ENCODE measurements around the gene PLEKHA6. TPM values are rescaled to one million over a fixed set of nuclear protein-coding genes. Genes with fewer than 3 reads are reported as not detected.

The PLEKHA6 gene
- total RNA-seq, 2 experiments from 2014 or later = not detected

GRCh38 chr1:204278251-204278650, 81.5 kb downstream of the PLEKHA6 start:
- ChIA-PET POLR2A (no interaction called here), CTCF (interaction anchor here (1.0 kb wide), 1 partner anchor 45 kb away, joined by 3 read pairs; no protein-coding TSS in a partner anchor)
- H3K4me3 Mint-ChIP-seq = no peak overlapping the region
- H3K4me1 Mint-ChIP-seq = no peaks in the 10 kb centered on the region
- no peaks in the 10 kb centered on the region for H3K36me3 Mint-ChIP-seq (ENCODE audit: low read depth)
- no peak for DNase-seq
- H3K27ac Mint-ChIP-seq = no peak overlapping the region
- peaks cover 24% of the 10 kb centered on the region for H3K27me3 Mint-ChIP-seq
- no peaks in the 10 kb centered on the region for H3K9me3 Mint-ChIP-seq

GRCh38 chr1:204277563-204278219, 82.0 kb downstream of the PLEKHA6 start:
- H3K27me3 Mint-ChIP-seq = peaks cover 24% of the 10 kb centered on the region
- DNase-seq = no peak
- H3K27ac Mint-ChIP-seq = no peak overlapping the region
- ChIA-PET POLR2A (no interaction called here), CTCF (interaction anchor here (1.1 to 1.4 kb wide), 2 partner anchors 23 to 41 kb away, joined by 3 to 4 read pairs; no protein-coding TSS in a partner anchor)
- H3K9me3 Mint-ChIP-seq = no peaks in the 10 kb centered on the region
- no peaks in the 10 kb centered on the region for H3K4me1 Mint-ChIP-seq
- no peak overlapping the region for H3K4me3 Mint-ChIP-seq
- H3K36me3 Mint-ChIP-seq (ENCODE audit: low read depth) = no peaks in the 10 kb centered on the region

- CTCF ChIA-PET = interaction anchor here (0.5 kb wide), 1 partner anchor 126 kb away, joined by 5 read pairs; no protein-coding TSS in a partner anchor
- Mint-ChIP-seq H3K27me3 (peaks cover 17% of the 10 kb centered on the region), H3K9me3 (no peaks in the 10 kb centered on the region), H3K4me1 (no peaks in the 10 kb centered on the region), H3K36me3 (ENCODE audit: low read depth) (no peaks in the 10 kb centered on the region), H3K27ac (peak overlapping the region; percentile 6), H3K4me3 (no peak overlapping the region)
- POLR2A ChIA-PET = no interaction called here
- DNase-seq = no peak
Measured at GRCh38 chr1:204275695-204276370, 83.9 kb downstream of the PLEKHA6 start.

DNA sequence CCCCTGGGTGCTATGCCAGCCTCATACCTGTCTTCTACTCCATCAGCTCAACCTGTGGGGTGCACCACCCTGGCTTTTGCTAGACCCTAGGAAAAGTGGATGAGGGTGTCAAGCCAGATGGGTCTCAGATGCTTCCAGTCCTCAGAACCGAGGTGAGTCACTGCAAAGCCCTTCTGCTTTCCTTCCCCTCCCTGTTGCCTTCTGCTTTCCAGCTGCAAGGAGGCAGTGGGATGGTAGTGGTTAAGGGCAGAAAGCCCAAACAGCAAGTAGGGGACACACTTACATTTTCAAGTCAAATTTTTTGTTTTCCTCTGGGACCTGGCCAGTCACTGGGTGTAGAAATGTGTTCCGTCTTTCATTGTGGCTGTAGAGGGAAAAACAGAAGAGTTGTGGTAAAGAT, 85.3 kb downstream of the PLEKHA6 start:
- no peak for DNase-seq
- Mint-ChIP-seq H3K4me1 (no peaks in the 10 kb centered on the region), H3K27ac (no peak overlapping the region), H3K36me3 (ENCODE audit: low read depth) (no peaks in the 10 kb centered on the region), H3K27me3 (peaks cover 4% of the 10 kb centered on the region), H3K4me3 (no peak overlapping the region), H3K9me3 (no peaks in the 10 kb centered on the region)
- ChIA-PET CTCF (no interaction called here), POLR2A (no interaction called here)

DNA sequence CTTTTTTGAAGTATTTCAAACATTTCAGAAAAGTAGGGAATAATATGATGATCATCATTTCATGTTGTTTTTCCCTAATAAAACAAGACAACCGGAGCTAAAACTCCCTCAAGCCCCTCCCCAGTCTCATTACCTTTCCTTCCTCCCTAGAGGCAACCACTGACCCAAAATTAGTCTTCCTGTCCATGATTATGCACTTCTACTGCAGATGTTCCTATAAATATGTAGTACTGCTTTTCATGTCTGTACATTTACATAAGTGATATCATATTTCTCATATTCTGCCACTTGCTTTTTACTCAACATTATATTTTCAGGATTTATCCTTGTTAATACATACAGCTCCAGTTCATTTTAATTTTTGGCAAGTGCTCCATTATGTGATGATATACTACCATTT, 87.2 kb downstream of the PLEKHA6 start:
- CTCF ChIA-PET = interaction anchor here (0.6 kb wide), 1 partner anchor 391 kb away, joined by 3 read pairs; no protein-coding TSS in a partner anchor
- no peaks in the 10 kb centered on the region for H3K9me3 Mint-ChIP-seq
- no peaks in the 10 kb centered on the region for H3K36me3 Mint-ChIP-seq (ENCODE audit: low read depth)
- POLR2A ChIA-PET = no interaction called here
- H3K27ac Mint-ChIP-seq = no peak overlapping the region
- H3K4me1 Mint-ChIP-seq = no peaks in the 10 kb centered on the region
- no peak overlapping the region for H3K4me3 Mint-ChIP-seq
- H3K27me3 Mint-ChIP-seq = peaks cover 3% of the 10 kb centered on the region
- no peak for DNase-seq

GRCh38 chr1:204271970-204272369, 87.8 kb downstream of the PLEKHA6 start:
- H3K27ac Mint-ChIP-seq = no peak overlapping the region
- no peaks in the 10 kb centered on the region for H3K4me1 Mint-ChIP-seq
- CTCF ChIA-PET = interaction anchor here (0.6 kb wide), 1 partner anchor 391 kb away, joined by 3 read pairs; no protein-coding TSS in a partner anchor
- no peak for DNase-seq
- peaks cover 3% of the 10 kb centered on the region for H3K27me3 Mint-ChIP-seq
- no peaks in the 10 kb centered on the region for H3K36me3 Mint-ChIP-seq (ENCODE audit: low read depth)
- POLR2A ChIA-PET = no interaction called here
- H3K4me3 Mint-ChIP-seq = no peak overlapping the region
- H3K9me3 Mint-ChIP-seq = no peaks in the 10 kb centered on the region

DNA sequence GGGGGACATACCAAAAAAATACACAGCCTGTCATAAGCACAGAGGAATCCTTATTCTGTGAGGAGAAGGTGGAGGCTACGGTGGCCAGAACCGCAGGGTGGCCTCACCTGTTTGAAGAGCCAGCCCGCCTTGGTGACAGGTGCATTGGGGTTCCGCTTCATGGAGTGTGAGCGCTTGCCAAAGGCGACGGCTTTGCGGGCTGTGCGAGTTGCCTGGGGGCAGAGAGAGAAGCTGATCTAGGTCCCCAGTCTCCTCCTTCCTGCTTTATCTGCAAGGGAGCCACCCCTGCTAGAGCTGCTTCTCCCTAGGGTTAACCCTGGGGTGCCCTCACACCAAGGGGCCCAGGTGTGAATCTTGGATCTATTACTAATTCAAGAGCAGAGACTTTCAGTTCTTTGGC, 91.6 kb downstream of the PLEKHA6 start:
- CTCF ChIA-PET = interaction anchor here (1.1 kb wide), 1 partner anchor 9 kb away, joined by 3 read pairs; no protein-coding TSS in a partner anchor
- Mint-ChIP-seq H3K27ac (no peak overlapping the region), H3K36me3 (ENCODE audit: low read depth) (no peaks in the 10 kb centered on the region), H3K9me3 (no peaks in the 10 kb centered on the region), H3K4me3 (no peak overlapping the region), H3K4me1 (no peaks in the 10 kb centered on the region), H3K27me3 (peaks cover 3% of the 10 kb centered on the region)
- no peak for DNase-seq
- POLR2A ChIA-PET = no interaction called here

DNA sequence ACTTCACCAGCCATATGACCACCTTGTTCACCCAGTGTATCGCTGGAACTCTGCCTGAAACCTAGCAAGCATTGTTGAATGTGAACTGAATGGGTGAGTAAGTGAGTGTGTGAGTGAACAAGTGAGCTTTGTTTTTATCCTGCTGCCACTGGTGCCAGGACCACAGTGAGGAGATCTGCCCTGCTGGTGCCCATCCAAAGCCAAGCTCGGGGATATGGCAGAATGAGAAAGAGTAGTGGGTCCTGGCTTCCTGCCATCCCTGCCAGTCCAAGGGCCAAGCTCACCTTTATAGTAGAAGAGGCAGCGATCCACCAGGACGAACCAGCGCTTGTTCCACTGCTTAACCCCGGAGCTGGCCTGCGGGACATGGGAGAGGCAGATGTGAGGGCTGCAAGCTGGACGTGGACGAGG, 92.5 kb downstream of the PLEKHA6 start:
- CTCF ChIA-PET = interaction anchor here (0.8 to 1.1 kb wide), 2 partner anchors 8 to 96 kb away, joined by 3 read pairs; no protein-coding TSS in a partner anchor
- Mint-ChIP-seq H3K4me3 (no peak overlapping the region), H3K36me3 (ENCODE audit: low read depth) (no peaks in the 10 kb centered on the region), H3K9me3 (no peaks in the 10 kb centered on the region), H3K4me1 (no peaks in the 10 kb centered on the region), H3K27ac (no peak overlapping the region), H3K27me3 (peaks cover 3% of the 10 kb centered on the region)
- no peak for DNase-seq
- POLR2A ChIA-PET = no interaction called here

DNA sequence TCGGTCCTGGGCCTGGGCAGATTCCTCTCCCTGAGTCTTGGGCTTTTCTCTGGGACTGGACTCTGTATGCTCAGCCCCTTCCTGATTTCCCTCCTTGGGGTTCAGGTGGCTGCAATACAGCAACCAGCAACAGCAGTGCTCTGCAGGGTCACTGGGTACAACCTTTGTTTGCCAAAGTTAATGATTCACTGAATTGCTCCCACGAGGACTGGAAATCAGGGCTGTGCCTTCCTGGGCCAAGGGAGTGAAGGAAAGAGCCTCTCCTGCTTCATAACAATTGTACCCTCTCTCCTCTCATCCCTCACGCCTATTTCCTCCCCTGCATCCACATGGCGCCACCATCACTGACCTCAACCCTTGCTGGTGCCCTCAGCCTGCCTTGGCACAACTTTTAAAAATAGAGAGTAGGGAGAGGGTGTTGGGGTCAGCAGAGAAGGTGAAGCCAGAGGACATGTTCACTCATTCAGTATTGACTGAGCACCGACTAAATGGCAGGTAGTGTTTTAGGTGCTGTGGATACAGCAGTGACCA, 93.2 kb downstream of the PLEKHA6 start:
- no peak overlapping the region for H3K4me3 Mint-ChIP-seq
- peaks cover 3% of the 10 kb centered on the region for H3K27me3 Mint-ChIP-seq
- H3K4me1 Mint-ChIP-seq = no peaks in the 10 kb centered on the region
- H3K27ac Mint-ChIP-seq = no peak overlapping the region
- H3K36me3 Mint-ChIP-seq (ENCODE audit: low read depth) = no peaks in the 10 kb centered on the region
- ChIA-PET CTCF (interaction anchor here (0.8 kb wide), 1 partner anchor 97 kb away, joined by 3 read pairs; no protein-coding TSS in a partner anchor), POLR2A (no interaction called here)
- no peak for DNase-seq
- H3K9me3 Mint-ChIP-seq = no peaks in the 10 kb centered on the region

GRCh38 chr1:204265665-204266064, 94.1 kb downstream of the PLEKHA6 start:
- Mint-ChIP-seq H3K4me1 (no peaks in the 10 kb centered on the region), H3K9me3 (no peaks in the 10 kb centered on the region), H3K27me3 (peaks cover 3% of the 10 kb centered on the region), H3K36me3 (ENCODE audit: low read depth) (no peaks in the 10 kb centered on the region), H3K27ac (no peak overlapping the region), H3K4me3 (no peak overlapping the region)
- ChIA-PET CTCF (interaction anchor here (1.1 kb wide), 1 partner anchor 11 kb away, joined by 3 read pairs; no protein-coding TSS in a partner anchor), POLR2A (no interaction called here)
- no peak for DNase-seq

DNA sequence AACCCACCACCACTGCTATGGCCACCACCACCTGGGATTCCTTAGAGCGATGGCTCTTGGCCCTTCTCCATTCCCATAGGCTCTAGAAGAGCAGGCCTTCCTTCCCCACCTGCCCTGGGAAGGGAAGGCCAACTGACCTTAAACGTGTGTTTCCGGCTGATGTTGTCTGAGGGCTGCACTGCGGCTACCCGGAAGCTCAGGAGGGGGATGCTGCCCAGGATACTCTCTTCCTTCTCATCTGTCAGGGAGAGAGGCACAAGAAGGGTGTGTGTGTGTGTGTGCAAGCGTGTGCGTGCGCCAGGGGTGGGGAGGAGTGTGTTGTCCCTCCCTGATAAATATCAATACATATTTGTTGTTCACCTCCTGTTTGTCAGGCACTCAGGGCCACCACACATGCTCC, 94.9 kb downstream of the PLEKHA6 start:
- no peaks in the 10 kb centered on the region for H3K9me3 Mint-ChIP-seq
- no peak overlapping the region for H3K4me3 Mint-ChIP-seq
- H3K36me3 Mint-ChIP-seq (ENCODE audit: low read depth) = no peaks in the 10 kb centered on the region
- DNase-seq = no peak
- no peak overlapping the region for H3K27ac Mint-ChIP-seq
- H3K27me3 Mint-ChIP-seq = peaks cover 3% of the 10 kb centered on the region
- POLR2A ChIA-PET = no interaction called here
- CTCF ChIA-PET = interaction anchor here (1.1 kb wide), 1 partner anchor 11 kb away, joined by 3 read pairs; no protein-coding TSS in a partner anchor
- H3K4me1 Mint-ChIP-seq = no peaks in the 10 kb centered on the region

GRCh38 chr1:204263254-204263910, 96.3 kb downstream of the PLEKHA6 start:
- H3K27ac Mint-ChIP-seq = no peak overlapping the region
- no peaks in the 10 kb centered on the region for H3K27me3 Mint-ChIP-seq
- no peaks in the 10 kb centered on the region for H3K4me1 Mint-ChIP-seq
- H3K9me3 Mint-ChIP-seq = no peaks in the 10 kb centered on the region
- ChIA-PET CTCF (interaction anchor here (1.2 kb wide), 1 partner anchor 27 kb away, joined by 3 read pairs; no protein-coding TSS in a partner anchor), POLR2A (no interaction called here)
- no peak for DNase-seq
- no peaks in the 10 kb centered on the region for H3K36me3 Mint-ChIP-seq (ENCODE audit: low read depth)
- no peak overlapping the region for H3K4me3 Mint-ChIP-seq

Measured in activated CD4-positive, alpha-beta T cell treated with anti-CD3 and anti-CD28 coated beads, Interleukin-2, amount 10 ng/mL, durations not matched to agents 7 days and 5 days (primary cell).